Daoy (cell line): ENCODE measurements around the gene STRA8. TPM values are rescaled to one million over a fixed set of nuclear protein-coding genes. Genes with fewer than 3 reads are reported as not detected.

Experiments
- DNase-seq: peaks from one replicate; pipeline ENCODE4 v3.0.0-alpha.2; 2015; ENCODE audit warnings: low read depth
- total RNA-seq: library from RNA; depleted of rRNA; stranded (reverse); fragments of >200 nt; shearing (Covaris generic); gene quantifications from 2 replicates; pipeline ENCODE4 v1.2.3, GENCODE V29; 2014

Gene STRA8
- total RNA-seq, 1 experiment from 2014 or later = not detected

- DNase-seq = no peak
These were observed 32.0 kb downstream of the STRA8 start for GRCh38 chr7:135265637-135266036.

- DNase-seq = no peak
These were observed 36.3 kb downstream of the STRA8 start for GRCh38 chr7:135269921-135270320.

- DNase-seq = no peak
These were observed 37.1 kb downstream of the STRA8 start for GRCh38 chr7:135270577-135271254.

DNA sequence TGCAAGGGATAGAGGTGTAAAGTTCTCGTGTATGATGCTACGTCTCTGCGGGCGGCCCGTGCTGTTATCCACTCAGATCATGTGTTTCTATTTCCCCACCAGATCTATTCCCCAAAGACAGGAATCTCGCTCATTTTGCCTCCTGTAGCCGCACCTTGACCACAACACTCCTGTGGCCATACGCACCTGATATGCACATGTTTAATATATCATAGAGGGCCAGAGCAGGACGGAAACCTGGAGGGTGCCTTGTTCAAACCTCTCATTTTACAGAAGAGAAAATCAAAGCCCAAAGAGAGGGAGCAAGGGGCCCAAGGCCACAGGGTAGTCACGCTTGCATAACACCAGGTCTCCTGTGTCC lies 37.6 kb downstream of the STRA8 start:
- no peak for DNase-seq

GRCh38 chr7:135272303-135272702 lies 38.7 kb downstream of the STRA8 start:
- DNase-seq = no peak

- no peak for DNase-seq
These were observed 39.9 kb downstream of the STRA8 start for GRCh38 chr7:135273581-135273980.

DNA sequence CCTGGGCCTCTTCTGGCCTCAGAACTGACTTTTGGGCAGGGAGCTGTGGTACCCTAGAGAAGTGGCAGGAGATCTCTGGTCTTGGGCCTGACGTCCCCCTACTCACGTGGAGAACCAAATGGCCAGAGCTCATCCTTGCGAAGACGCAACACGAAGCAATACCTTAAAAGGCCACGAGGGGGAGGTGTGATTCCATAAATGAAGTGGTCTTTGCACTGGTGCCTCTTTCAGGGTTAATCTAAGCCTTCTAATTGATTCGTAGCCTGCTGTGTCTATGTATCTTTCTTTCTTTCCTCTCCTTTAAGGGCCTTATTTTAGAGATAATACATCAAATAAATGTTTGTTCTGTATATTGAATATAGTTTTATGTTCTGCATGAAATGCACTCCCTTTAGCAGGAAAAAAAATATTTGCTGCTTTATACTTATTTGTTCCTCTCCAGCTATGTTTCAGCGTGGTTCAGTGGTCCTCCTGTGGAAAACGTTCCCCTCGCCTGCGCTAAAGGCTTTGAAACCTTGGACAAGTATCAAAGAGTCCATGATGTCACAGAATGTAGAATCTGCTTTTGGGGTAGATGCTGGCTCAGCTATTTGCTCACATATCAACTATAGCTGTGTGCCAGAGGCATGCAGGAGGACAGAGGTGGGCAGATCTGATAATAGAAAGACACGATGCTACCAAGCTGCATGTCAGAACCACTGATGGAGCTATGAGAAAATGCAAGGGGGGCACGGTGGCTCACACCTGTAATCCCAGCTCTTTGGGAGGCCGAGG lies 41.0 kb downstream of the STRA8 start:
- peak; percentile 62 for DNase-seq

DNA sequence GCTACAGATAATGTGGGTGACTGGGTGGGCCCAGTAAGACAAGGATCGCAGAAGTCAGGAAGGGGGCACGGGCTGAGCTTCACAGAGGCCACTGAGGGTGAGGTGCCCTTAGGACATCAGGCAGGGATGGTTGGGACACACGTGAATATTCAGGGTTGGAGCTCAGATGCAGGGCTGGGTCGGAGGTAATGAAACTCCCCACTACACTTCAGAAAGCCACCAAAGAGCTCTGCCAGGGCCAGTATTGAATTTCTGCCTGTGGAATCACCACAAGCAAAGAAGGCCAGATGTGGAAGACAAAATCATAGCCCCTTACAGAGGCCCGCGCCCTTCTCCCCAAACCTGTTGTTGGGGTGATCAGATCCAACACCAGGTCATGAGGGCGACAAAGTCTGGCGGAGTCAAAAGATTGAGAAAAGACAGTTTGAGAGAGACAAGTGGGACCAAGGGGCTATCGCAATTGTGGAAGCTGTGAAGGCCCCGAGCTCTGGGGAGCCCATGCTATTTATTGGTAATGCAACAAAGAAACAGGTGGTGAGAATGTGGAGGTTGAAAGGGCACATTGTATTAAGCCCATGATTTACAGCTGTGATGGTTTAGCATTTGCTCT lies 42.4 kb downstream of the STRA8 start:
- DNase-seq = no peak

- DNase-seq = no peak
These were observed 43.5 kb downstream of the STRA8 start for GRCh38 chr7:135277161-135277560.

GRCh38 chr7:135281363-135281949 lies 47.8 kb downstream of the STRA8 start:
- peak; percentile 82 for DNase-seq

GRCh38 chr7:135282561-135283254 lies 49.1 kb downstream of the STRA8 start:
- peak; percentile 55 for DNase-seq

GRCh38 chr7:135283959-135284638 lies 50.5 kb downstream of the STRA8 start:
- DNase-seq = no peak

DNA sequence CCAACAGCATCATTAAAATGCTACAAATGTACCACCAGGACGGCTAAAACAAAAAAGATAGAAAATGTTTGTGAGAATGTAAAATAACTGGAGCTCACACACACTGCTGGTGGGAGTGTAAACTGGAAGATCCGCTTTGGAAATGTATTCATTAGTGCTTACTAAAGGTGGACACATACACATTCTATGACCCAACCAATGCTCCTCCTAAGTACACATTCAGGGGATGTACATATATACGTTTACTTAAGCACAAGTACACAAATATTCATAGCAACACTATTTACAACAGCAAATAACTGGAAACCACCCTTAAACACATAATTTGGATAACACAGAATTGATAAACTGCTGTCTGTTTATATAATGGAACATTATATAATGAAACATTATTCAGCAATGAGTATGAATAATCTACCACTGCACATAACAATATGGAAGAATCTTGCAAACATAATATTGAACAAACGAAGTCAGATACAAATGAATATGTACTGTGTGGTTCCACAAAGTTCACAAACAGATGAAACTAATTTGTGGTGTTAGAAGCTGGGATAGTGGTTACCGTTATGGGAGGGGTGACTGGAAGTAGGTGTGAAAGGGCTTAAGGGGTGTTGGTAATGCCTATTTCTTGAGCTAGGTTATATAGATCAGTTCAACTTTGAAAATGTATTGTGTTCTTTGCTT lies 52.1 kb downstream of the STRA8 start:
- no peak for DNase-seq

DNA sequence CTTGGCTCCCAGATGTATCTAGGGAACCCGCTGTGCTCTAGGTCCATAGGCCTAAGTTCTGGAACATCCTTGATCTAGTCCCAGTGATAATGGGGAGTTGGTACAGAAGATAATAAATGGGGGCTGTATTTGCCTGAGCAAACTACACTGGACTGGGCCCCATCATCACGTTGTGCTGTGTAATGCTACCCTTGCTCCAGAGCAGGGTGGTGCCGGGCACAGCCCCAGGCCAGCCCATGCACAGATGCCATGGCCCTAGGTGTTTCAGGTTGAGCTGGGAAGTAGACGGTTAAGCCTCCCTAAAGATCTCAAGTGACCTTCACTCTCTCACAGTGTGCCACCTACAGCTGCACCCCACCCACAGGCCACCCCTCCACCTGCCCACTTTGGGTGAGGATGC lies 53.2 kb downstream of the STRA8 start:
- no peak for DNase-seq

GRCh38 chr7:135290594-135290993 lies 57.0 kb downstream of the STRA8 start:
- DNase-seq = no peak

- peak; percentile 86 for DNase-seq
These were observed 58.2 kb downstream of the STRA8 start for GRCh38 chr7:135291809-135292253.

DNA sequence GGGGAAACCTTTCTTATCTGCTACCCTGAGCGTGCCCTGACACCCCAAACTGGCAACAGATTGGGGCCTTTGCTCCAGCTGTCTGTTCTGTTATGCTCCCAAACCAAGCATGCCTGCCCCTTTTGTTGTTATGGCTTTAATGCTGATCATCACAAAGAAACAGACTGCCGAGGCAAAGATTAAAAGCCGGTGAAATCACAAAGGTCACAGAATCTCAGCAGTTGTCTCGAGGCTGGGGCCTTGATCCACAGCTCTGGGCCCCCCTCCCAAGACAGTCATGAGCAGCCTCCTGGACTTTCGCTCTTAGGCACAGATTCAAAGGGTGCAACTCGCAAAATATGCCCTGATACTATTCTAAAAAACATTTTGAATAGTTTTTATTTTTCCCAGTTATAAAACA lies 65.6 kb downstream of the STRA8 start:
- no peak for DNase-seq

- DNase-seq = no peak
These were observed 67.5 kb downstream of the STRA8 start for GRCh38 chr7:135300913-135301765.
